ENCODE measurements around the gene YJEFN3. TPM values are rescaled to one million over a fixed set of nuclear protein-coding genes. Genes with fewer than 3 reads are reported as not detected.

Gene YJEFN3
- 10 to 100 TPM; 10.6 to 13.7 (median 13.4) TPM for total RNA-seq

- H3K9me3 Mint-ChIP-seq = no peaks in the 10 kb centered on the region
- DNase-seq (no peak), ATAC-seq (no peak)
- H3K4me3 Mint-ChIP-seq = no peak within 1 kb of the TSS
- H3K27me3 Mint-ChIP-seq (ENCODE audit: low read depth) = no peaks in the 10 kb centered on the region
- H3K36me3 Mint-ChIP-seq (ENCODE audit: insufficient read depth) = peaks cover 3% of the 10 kb centered on the region
- peaks cover 4% of the 10 kb centered on the region for H3K4me1 Mint-ChIP-seq (ENCODE audit: low read depth)
These were observed at the start of gene YJEFN3 for GRCh38 chr19:19528721-19529490. TSS of gene YJEFN3 (plus strand) at chr19:19528911. CDS start at chr19:19528933, 22 bp downstream.

- ATAC-seq = peak; percentile 71 to 75
- H3K4me3 Mint-ChIP-seq = no peak overlapping the region
- peaks cover 63% of the 10 kb centered on the region for H3K4me1 Mint-ChIP-seq (ENCODE audit: low read depth)
- H3K36me3 Mint-ChIP-seq (ENCODE audit: insufficient read depth) = peaks cover 10% of the 10 kb centered on the region
- H3K9me3 Mint-ChIP-seq = no peaks in the 10 kb centered on the region
- no peak for DNase-seq
- no peaks in the 10 kb centered on the region for H3K27me3 Mint-ChIP-seq (ENCODE audit: low read depth)
These were observed 48.0 kb upstream of the YJEFN3 start for GRCh38 chr19:19480688-19481087.

- Mint-ChIP-seq H3K4me3 (no peak overlapping the region), H3K27me3 (ENCODE audit: low read depth) (no peaks in the 10 kb centered on the region), H3K4me1 (ENCODE audit: low read depth) (peaks cover 56% of the 10 kb centered on the region), H3K36me3 (ENCODE audit: insufficient read depth) (peaks cover 7% of the 10 kb centered on the region), H3K9me3 (no peaks in the 10 kb centered on the region)
- DNase-seq (no peak), ATAC-seq (no peak)
These were observed 45.7 kb upstream of the YJEFN3 start for GRCh38 chr19:19482809-19483596.

- H3K4me3 Mint-ChIP-seq = no peak overlapping the region
- H3K36me3 Mint-ChIP-seq (ENCODE audit: insufficient read depth) = peaks cover 6% of the 10 kb centered on the region
- peaks cover 65% of the 10 kb centered on the region for H3K4me1 Mint-ChIP-seq (ENCODE audit: low read depth)
- ATAC-seq (no peak), DNase-seq (no peak)
- no peaks in the 10 kb centered on the region for H3K27me3 Mint-ChIP-seq (ENCODE audit: low read depth)
- no peaks in the 10 kb centered on the region for H3K9me3 Mint-ChIP-seq
These were observed 43.3 kb upstream of the YJEFN3 start for GRCh38 chr19:19485161-19485997.

GRCh38 chr19:19485998-19486290 is 42.8 kb upstream of the YJEFN3 start:
- no peak for ATAC-seq
- H3K4me3 Mint-ChIP-seq = no peak overlapping the region

GRCh38 chr19:19486343-19487076 is 42.2 kb upstream of the YJEFN3 start:
- no peak overlapping the region for H3K4me3 Mint-ChIP-seq
- H3K4me1 Mint-ChIP-seq (ENCODE audit: low read depth) = peaks cover 58% of the 10 kb centered on the region
- ATAC-seq (no peak), DNase-seq (no peak)
- H3K36me3 Mint-ChIP-seq (ENCODE audit: insufficient read depth) = peaks cover 7% of the 10 kb centered on the region
- H3K27me3 Mint-ChIP-seq (ENCODE audit: low read depth) = no peaks in the 10 kb centered on the region
- no peaks in the 10 kb centered on the region for H3K9me3 Mint-ChIP-seq

More at GRCh38 chr19:19485998-19486290, 42.8 kb upstream of the YJEFN3 start:
- no peak for DNase-seq
- peaks cover 7% of the 10 kb centered on the region for H3K36me3 Mint-ChIP-seq (ENCODE audit: insufficient read depth)
- H3K9me3 Mint-ChIP-seq = no peaks in the 10 kb centered on the region
- H3K4me1 Mint-ChIP-seq (ENCODE audit: low read depth) = peaks cover 63% of the 10 kb centered on the region
- no peaks in the 10 kb centered on the region for H3K27me3 Mint-ChIP-seq (ENCODE audit: low read depth)

GRCh38 chr19:19487077-19487949 is 41.4 kb upstream of the YJEFN3 start:
- no peak for DNase-seq
- Mint-ChIP-seq H3K27me3 (ENCODE audit: low read depth) (no peaks in the 10 kb centered on the region), H3K36me3 (ENCODE audit: insufficient read depth) (peaks cover 8% of the 10 kb centered on the region), H3K4me3 (no peak overlapping the region), H3K9me3 (no peaks in the 10 kb centered on the region), H3K4me1 (ENCODE audit: low read depth) (peaks cover 53% of the 10 kb centered on the region)
- ATAC-seq = no peak

- no peaks in the 10 kb centered on the region for H3K9me3 Mint-ChIP-seq
- peak overlapping the region; percentile 59 for H3K4me3 Mint-ChIP-seq
- no peaks in the 10 kb centered on the region for H3K27me3 Mint-ChIP-seq (ENCODE audit: low read depth)
- no peak for ATAC-seq
- H3K4me1 Mint-ChIP-seq (ENCODE audit: low read depth) = peaks cover 50% of the 10 kb centered on the region
- no peak for DNase-seq
- H3K36me3 Mint-ChIP-seq (ENCODE audit: insufficient read depth) = peaks cover 9% of the 10 kb centered on the region
These were observed 40.5 kb upstream of the YJEFN3 start for GRCh38 chr19:19487950-19488874.

- ATAC-seq (peak; percentile 83 to 87), DNase-seq (peak; percentile 73)
- Mint-ChIP-seq H3K9me3 (no peaks in the 10 kb centered on the region), H3K4me3 (peak overlapping the region; percentile 59), H3K27me3 (ENCODE audit: low read depth) (no peaks in the 10 kb centered on the region), H3K4me1 (ENCODE audit: low read depth) (peaks cover 52% of the 10 kb centered on the region), H3K36me3 (ENCODE audit: insufficient read depth) (peaks cover 8% of the 10 kb centered on the region)
These were observed 39.6 kb upstream of the YJEFN3 start for GRCh38 chr19:19488875-19489690.

- H3K9me3 Mint-ChIP-seq = no peaks in the 10 kb centered on the region
- peak overlapping the region; percentile 29 for H3K4me3 Mint-ChIP-seq
- ATAC-seq = peak; percentile 7 to 9
- H3K4me1 Mint-ChIP-seq (ENCODE audit: low read depth) = peaks cover 52% of the 10 kb centered on the region
- no peaks in the 10 kb centered on the region for H3K27me3 Mint-ChIP-seq (ENCODE audit: low read depth)
- DNase-seq = no peak
- H3K36me3 Mint-ChIP-seq (ENCODE audit: insufficient read depth) = peaks cover 11% of the 10 kb centered on the region
These were observed 38.9 kb upstream of the YJEFN3 start for GRCh38 chr19:19489804-19490204.

GRCh38 chr19:19490214-19490968 is 38.3 kb upstream of the YJEFN3 start:
- Mint-ChIP-seq H3K4me1 (ENCODE audit: low read depth) (peaks cover 48% of the 10 kb centered on the region), H3K36me3 (ENCODE audit: insufficient read depth) (peaks cover 12% of the 10 kb centered on the region), H3K27me3 (ENCODE audit: low read depth) (no peaks in the 10 kb centered on the region), H3K4me3 (peak overlapping the region; percentile 29), H3K9me3 (no peaks in the 10 kb centered on the region)
- DNase-seq (peak; percentile 77), ATAC-seq (peak; percentile 30 to 45)
